Activated CD4-positive, alpha-beta T cell treated with anti-CD3 and anti-CD28 coated beads, Interleukin-2, amount 50 U/mL, for 24 hours (primary cell): ENCODE measurements around the gene AFP.

Source experiments
- DNase-seq, 2 donors: peaks; one replicate each; pipeline ENCODE4 v3.0.0-alpha.2; 2020; ENCODE audit warnings: low read depth in 1 of 2, low spot score in 1 of 2

Gene AFP

DNA sequence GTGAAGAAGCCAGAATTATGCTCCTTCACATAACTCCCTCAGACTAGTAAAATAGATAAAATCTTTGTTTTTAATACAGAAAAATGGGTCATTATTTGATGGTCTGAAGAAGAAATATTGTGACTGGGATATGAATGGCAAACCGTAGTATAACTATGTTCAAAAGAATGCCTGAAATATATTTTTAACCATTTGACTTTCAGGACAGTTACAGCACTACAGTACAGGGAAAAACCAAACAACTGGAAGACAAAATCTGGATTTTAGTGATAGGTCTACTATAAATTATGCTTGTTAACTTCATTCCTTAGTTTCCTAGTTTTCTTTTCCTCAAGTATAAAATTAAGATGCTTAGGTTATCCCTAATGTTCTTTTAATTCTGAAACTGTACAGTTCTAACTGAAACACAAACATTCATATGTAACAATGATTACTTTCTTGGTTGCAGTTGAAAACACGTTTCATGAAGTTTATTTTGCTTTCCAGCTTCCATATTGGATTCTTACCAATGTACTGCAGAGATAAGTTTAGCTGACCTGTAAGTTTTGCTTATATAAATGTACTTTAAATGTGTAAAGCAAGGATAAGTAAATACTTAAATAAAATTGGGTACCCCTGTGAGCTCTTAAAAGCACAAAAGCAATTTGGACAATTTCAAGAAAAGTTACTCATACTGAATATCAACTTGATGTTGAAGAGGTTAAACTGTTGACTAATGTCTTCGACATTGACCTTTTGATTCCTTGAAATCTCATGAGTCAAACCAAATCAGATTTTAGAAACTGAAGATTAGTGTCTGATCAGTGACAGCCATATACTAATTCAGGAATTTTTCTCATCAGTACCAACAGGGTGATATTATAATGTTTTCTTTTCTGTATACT, 895 bp downstream of the AFP start:
- no peak for DNase-seq

DNA sequence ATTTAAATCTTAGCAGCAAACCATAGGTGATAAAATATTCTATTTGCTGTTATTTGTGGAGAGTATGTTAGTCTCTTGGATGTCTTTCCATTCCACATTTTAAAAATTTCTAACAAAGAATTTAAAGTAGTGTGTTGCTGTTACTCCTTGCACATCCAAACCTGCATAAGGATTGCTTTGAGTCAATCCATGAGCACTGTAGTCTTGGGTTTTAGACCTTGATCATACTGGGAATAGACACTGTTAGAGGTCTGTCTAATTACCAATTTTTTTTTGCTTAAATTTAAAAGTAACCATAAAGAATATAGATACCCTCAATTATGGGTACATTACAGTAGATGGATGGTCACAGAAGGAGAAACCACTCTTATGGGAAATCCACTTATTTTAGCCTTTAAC, 1.5 kb downstream of the AFP start:
- no peak for DNase-seq

DNA sequence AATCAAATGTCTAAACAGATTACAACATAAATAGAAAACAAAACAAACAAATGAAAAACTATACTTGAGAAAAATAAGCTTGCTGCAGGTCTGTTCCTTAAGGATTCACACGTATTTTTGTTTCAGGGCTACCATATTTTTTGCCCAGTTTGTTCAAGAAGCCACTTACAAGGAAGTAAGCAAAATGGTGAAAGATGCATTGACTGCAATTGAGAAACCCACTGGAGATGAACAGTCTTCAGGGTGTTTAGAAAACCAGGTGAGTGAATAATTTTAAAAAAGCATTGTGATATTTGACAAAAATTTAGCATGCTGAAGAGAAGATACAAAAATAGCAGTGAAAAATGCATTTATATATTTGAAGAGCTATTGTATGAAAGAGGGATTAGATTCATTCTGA, 2.0 kb downstream of the AFP start:
- no peak for DNase-seq

DNA sequence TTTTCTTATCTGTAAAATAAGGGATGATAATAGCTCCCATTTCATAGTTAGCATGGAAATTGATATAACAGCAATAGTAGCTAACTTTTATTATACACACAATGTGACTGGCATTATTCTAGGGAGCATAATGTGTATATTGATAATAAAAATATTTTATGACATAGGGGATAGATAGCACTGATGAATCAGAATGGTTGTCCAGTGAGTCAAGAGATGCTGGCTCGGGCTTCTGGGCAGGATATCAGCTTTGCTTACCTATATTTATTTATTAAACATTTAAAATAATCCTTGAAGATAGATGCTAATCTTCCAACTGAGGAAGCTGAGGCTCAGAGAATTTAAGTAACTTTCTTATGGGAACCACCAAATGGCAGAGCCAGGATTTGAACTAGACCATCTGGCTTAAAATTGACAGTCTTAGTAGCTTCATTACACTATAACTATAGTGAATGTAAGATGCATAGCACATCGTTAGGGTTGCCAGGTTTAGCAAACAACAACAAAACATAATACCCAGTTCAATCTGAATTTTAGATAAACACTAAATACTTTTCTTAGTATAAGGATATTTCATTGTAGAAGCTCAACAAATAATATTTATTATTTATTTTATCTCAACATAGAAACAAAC, 2.7 kb downstream of the AFP start:
- DNase-seq, result no peak

DNA sequence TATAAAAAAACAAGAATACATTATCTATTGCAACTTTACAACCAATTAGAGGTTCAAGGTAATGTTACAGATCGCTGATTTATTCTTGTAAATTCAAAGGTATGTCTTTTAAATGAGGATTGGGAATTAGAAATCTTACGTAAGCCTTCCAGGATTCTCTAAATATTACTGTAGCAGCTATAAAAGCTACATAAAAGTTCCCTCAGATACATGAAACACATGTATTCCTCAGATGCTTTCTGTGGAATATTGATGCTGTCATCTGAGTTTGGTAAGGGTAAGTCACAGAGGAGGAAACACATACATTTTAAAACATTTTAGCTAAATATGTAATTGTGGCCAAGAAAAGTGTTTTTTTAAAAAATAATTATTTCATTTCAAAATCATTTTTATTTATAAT, 3.4 kb downstream of the AFP start:
- no peak for DNase-seq

DNA sequence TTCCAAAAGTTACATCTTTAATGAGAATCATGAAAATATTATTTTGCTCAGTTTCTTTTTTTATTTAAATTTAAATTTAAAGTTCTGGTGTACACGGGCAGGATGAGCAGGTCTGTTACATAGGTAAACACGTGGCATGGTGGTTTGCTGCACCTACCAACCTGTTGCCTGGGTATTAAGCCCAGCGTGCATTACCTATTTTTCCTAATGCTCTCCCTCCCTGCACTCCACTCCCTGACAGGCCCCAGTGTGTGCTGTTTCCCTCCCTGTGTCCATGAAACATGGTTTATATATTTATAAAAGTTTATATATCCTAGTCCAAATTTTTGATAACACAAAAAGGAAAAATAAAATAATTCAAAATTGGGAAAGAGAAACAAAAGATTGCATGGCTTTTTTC, 4.0 kb downstream of the AFP start:
- no peak for DNase-seq

DNA sequence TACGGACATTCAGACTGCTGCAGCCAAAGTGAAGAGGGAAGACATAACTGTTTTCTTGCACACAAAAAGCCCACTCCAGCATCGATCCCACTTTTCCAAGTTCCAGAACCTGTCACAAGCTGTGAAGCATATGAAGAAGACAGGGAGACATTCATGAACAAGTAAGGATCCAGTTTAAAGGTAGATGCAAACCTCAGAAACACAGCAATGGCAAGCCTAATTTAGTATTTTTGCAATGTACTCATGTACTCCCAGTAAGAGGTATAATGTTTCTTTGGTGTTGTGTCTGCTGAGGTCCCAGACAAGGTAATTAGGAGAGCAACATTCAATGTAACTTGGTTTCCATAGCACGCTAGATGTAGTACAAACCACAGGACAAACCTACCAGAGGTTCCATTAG, 4.6 kb downstream of the AFP start:
- DNase-seq, result no peak

DNA sequence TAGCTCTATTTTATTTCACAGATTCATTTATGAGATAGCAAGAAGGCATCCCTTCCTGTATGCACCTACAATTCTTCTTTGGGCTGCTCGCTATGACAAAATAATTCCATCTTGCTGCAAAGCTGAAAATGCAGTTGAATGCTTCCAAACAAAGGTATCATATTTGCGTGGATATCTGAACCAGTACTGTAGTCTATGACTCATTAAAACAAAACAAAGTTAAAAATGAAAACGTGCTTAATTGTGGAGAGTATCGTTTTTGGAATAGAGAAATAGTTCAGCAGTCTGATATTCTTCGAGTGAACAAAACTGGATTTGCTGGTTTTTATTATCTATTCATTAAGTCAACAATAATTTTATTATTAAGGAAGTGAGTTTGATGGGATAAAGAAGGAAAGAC, 6.3 kb downstream of the AFP start:
- DNase-seq, result no peak

DNA sequence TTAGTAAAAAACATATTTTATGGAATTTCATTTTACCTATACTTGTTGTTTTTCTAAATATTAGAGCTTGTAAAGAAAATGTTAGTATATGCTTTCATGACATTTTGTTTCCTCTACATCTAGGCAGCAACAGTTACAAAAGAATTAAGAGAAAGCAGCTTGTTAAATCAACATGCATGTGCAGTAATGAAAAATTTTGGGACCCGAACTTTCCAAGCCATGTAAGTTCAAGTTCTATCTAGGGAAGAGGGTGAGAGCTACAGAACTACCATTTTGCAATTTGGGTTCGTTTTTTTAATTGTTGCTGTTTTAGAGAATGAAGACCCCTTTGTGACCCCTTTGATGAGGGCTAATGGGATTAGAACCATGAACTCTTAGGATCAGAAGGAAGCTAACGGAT, 7.2 kb downstream of the AFP start:
- no peak for DNase-seq

DNA sequence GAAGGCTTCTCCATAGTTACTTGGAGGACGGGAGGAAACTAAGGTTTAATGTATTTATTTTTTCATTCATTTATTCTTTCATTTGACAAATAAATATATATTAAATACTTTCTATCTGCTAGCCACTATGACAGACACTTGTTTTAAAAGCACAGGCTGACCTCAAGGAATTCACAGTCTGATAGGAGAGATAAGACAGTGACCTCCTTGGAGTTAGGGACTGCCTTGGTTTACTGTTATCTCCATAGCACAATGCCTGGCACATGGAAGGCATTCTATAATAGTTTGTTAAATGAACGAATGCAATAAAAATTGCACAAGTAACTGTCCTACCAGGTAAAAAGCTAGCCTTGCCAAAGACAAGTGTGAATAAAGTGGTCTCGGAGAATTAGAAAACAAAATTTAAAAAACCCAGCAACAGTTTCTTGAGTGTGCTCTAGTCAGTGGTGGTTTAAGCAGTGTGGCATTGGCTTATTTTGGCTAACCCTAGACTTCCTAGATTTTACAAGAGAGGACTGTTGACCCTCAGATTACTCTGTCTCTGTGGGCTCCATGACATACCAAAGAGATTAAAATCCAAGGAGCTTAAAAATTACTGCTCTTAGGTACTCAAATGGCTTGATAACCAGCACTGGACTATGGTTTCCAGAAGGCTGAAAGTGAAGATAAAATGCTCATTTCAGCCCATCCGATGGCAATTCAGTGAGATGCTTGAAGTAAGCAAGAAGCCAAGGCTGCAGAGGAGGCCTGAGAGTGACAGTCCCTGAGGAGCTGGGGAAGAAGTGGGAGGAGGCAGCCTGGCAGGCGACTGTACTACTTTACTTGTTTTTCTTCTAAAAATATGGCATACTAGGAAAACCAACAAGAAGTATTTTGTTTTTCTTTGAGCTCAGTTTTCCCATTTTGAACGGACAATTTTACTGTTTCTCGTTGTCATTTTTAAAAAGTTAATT, 9.6 kb downstream of the AFP start:
- DNase-seq, result no peak

DNA sequence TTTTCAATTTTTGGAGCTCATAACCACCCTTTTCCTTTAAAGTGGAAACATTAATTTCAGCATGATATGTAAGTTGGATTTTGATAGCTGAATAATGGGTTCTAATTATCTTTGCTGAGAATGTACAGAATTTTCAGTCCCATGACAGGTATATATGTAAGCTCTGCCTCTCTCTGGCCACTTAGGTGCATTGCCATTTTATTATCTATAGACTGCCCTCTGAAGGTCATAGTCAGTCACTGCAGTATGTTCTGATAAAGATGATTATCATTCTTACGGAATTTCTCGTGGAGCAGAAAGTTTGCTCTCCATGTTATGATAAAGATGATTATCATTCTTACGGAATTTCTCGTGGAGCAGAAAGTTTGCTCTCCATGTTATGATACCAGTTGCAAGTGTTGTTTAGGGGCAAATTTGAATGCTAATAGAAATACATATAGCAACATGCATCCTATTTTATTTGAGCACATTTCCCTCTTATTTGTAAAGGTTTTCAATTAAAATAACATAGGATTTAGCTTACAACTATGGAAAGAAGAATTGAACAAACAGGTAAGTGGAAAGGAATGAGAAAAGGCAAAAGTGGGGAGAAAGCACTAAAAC, 10.4 kb downstream of the AFP start:
- DNase-seq, result no peak

DNA sequence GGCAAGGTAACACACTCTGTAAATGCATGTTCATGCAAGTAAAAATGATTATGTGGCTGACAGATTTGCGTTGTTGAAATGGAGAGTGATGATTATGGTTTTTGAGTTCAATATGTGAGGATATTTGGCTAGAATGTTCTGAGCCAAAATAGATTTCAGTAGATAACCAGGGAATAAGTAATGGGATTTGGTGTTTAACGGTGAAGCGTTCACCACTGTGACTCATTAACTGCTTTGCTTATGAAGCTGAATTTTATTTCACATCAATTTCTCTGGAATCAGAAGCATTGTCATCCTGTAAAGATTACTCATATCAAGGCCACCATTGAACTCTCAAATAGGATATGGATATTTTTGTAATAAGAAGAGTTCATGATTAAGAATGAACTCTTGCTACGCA, 11.7 kb downstream of the AFP start:
- no peak for DNase-seq

DNA sequence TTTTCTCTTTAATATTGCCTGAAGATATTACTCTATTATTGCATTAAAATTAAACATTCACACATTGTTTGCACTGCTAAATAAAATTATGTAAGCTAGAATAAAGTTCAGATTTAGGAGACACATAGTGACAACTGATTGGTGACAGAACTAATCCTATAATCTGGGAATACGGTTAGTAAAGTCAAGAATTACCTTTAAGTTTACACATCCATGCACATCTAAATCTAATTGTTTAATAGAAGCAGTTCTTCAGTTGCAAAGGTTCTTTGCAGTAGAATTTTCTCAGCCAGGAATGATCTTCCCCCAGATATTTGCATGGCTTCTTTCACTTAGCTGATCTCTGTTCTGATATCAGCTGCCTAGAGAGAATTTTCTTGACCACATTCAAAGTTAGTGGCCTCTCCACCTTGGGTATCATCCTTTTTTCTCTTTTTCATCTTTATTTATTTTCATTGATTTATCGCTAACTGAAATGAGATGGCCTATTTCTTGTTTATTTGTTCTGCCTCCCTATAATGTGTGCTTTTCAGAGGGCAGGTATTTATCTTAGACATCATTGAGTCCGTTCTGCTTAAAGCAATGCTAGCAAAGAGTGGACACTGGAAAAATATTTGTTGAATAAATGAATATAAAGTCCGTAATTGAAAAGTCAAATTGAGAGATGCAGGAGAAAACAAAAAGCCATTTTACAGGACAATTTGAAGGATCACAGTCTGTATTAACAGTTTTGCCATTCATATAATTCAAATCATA, 12.6 kb downstream of the AFP start:
- DNase-seq, result no peak

DNA sequence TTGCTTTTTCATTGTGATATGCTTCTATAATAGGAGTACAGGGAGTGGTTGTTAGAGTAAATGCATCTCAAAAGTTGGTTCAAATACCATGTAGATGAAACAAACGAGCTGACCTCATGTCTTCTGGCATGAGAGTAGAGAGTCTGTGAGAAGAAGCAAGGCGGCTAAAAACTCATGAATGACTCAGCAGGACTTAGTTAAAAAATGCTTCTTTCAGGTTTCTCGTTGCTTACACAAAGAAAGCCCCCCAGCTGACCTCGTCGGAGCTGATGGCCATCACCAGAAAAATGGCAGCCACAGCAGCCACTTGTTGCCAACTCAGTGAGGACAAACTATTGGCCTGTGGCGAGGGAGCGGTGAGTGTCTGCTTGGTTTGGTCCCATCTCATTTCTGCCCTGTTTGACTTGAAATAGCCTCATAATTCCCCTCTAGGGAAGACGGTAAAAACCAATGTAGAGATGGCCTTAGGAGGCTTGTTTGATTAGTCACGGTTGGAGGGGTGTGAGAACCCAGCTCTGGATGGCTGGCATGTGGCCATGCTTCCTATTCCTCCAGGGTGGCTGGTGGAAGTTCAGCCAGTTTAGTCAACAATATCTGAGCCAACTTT, 14.5 kb downstream of the AFP start:
- DNase-seq, result no peak

DNA sequence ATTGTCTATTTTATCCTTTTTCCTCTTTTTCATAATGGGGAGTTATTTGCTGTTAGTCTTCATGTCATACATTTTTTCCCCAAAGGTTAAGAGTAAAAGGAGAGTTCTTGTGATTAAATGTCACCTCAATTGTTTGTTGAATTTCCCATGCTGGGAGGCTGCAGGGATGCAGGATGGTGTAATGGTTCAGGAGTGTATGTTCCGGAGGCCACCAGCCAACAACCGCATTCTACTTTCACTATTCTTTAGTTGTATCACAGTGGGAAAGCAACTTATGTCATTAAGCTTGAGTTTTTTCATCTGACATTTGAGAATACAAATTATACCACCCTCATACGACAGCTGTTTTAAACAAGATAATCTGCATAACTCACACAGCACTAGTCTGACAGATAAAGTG, 15.4 kb downstream of the AFP start:
- DNase-seq, result no peak

DNA sequence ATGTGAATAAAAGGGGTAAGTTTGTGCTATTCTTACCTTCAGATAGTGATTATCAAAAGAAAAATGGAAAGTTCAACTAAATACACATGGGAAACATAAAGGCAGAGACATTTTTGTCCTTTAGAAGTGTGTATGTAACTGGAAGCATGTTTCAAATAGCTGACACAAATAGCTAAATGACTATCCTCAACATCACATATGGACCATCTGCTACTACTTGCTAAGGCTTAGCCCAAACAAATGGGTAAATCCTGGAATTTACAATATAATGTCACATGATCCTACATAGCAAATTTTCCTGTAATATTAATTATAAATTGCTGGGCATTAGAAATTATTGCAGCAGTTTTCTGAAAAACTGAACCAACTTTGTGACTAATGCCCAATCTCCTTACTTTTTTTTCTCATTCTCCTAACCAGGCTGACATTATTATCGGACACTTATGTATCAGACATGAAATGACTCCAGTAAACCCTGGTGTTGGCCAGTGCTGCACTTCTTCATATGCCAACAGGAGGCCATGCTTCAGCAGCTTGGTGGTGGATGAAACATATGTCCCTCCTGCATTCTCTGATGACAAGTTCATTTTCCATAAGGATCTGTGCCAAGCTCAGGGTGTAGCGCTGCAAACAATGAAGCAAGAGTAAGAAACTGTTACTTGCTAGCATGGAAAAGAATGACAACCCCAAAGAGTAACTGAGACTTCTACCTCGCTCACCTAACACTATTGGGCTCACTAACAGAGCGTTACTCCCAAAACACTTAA, 16.1 kb downstream of the AFP start:
- DNase-seq, result no peak

DNA sequence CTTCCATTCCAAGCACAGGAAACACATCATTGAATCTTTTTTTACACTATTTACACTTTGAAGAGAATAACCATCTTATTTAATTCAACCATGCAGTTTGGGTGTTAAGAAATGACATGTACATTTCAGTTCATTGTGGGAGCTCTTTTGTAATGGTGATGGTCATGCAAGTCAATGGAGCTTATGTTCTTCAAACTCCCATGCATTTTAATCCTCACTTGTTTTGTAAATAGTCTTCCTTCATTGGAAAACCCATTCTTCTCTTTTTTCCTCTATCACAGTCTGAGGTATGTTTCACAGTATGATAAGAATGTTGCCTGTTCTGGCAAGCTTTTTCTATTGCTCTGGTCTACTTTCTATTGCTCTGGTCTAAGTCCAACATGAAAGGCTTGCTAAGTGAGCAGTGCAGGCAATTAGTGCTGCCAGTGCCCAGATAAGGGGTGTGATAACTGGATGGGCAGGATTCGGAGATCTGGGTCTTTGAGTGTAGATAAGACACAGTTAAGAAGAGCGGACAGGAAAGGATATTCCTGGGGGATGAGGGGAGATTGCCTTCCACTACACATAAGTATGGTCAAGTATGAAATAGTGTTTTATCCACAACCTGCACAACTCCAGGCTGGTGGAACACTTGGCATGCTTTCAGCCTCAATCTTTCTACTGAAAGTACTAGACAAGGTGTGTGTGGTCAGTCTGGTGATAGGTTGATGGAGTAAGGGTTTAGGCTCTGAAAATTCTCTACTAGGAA, 17.1 kb downstream of the AFP start:
- no peak for DNase-seq

DNA sequence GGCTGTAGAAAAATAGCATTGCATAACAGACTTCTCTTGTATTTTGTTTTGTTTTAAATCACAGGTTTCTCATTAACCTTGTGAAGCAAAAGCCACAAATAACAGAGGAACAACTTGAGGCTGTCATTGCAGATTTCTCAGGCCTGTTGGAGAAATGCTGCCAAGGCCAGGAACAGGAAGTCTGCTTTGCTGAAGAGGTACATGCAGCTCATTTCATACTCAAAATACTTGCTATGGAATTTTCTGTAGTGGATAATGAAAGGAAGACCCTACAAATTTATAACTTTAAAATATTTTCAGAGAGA, 17.6 kb downstream of the AFP start:
- DNase-seq, result no peak

DNA sequence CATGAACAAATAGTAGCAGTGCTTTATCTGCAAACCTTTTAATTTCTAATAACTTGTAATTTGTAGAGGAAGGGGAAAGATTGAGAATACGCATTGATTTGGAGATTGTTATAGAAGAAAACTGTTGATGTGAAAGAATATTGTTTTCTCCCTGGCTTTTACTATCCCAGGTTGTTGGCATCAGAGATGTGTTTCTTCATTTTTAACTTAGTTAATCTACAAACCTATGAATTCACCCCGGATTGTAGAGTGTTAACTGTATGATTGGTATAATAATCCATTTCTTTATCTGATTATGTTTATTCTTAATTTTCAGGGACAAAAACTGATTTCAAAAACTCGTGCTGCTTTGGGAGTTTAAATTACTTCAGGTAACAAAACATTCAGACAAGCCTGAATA, 18.9 kb downstream of the AFP start:
- no peak for DNase-seq
